SK-N-MC (cell line): ENCODE data around the gene PPME1.

Experiments used
- DNase-seq: peaks from one replicate; pipeline ENCODE4 v3.0.0-alpha.2; 2011; ENCODE audit warnings: low read depth, low spot score
- H3K27ac ChIP-seq: fragments of 200-600 bp; sonication (generic); 2 replicates; pipeline ENCODE4 v1.5.1; 2016; ENCODE audit warnings: mixed run types
- H3K36me3 ChIP-seq: fragments of 200-600 bp; sonication (generic); 2 replicates; pipeline ENCODE4 v1.6.1; 2017; ENCODE audit warnings: antibody characterized with exemption, low read length, mixed read lengths; ENCODE audit not compliant: insufficient read depth
- H3K4me3 ChIP-seq: fragments of 200-600 bp; sonication (generic); 2 replicates; pipeline ENCODE4 v1.5.1; 2016
- H3K9ac ChIP-seq: fragments of 200-600 bp; sonication (generic); 2 replicates; pipeline ENCODE4 v1.8.0; 2017; ENCODE audit warnings: mixed run types, mixed read lengths; ENCODE audit not compliant: insufficient read length
- H3K9me3 ChIP-seq: fragments of 200-600 bp; sonication (generic); 2 replicates; pipeline ENCODE4 v1.6.1; 2017; ENCODE audit warnings: low read depth, mild to moderate bottlenecking, antibody characterized with exemption, low read length, moderate library complexity, mixed read lengths
- EZH2 ChIP-seq: fragments of 200-600 bp; sonication (generic); IDR thresholded peaks from one replicate; pipeline ENCODE4 v1.6.1; 2017; ENCODE audit warnings: antibody characterized with exemption
- FOXP2 ChIP-seq: optimal IDR thresholded peaks from 2 replicates; pipeline ENCODE3; 2011; ENCODE audit warnings: mild to moderate bottlenecking, moderate library complexity; ENCODE audit not compliant: insufficient read depth; ENCODE audit errors: extremely low read length, control extremely low read depth
- POLR2AphosphoS5 ChIP-seq: IDR thresholded peaks from 2 replicates; pipeline ENCODE4 v1.6.1; 2012; ENCODE audit warnings: mild to moderate bottlenecking, low read depth, low read length, borderline replicate concordance

Gene PPME1

GRCh38 chr11:74283580-74284180 lies 112.6 kb downstream of the PPME1 start:
- H3K36me3 ChIP-seq, result no peaks in the 10 kb centered on the region
- H3K9me3 ChIP-seq, result no peaks in the 10 kb centered on the region
- H3K9ac ChIP-seq, result no peak overlapping the region
- H3K4me3 ChIP-seq, result no peak overlapping the region
- no peak for DNase-seq
- no peak overlapping the region for H3K27ac ChIP-seq
- TF ChIP-seq POLR2AphosphoS5 (no peak), EZH2 (no peak), FOXP2 (no peak)

GRCh38 chr11:74284466-74284865 lies 113.4 kb downstream of the PPME1 start:
- DNase-seq, result no peak
- Histone ChIP-seq H3K4me3 (no peak overlapping the region), H3K9ac (no peak overlapping the region), H3K27ac (no peak overlapping the region), H3K9me3 (no peaks in the 10 kb centered on the region), H3K36me3 (no peaks in the 10 kb centered on the region)
- TF ChIP-seq POLR2AphosphoS5 (no peak), FOXP2 (no peak), EZH2 (no peak)

- TF ChIP-seq FOXP2 (no peak), EZH2 (no peak), POLR2AphosphoS5 (no peak)
- no peak overlapping the region for H3K9ac ChIP-seq
- H3K4me3 ChIP-seq, result no peak overlapping the region
- no peaks in the 10 kb centered on the region for H3K9me3 ChIP-seq
- H3K36me3 ChIP-seq, result no peaks in the 10 kb centered on the region
- H3K27ac ChIP-seq, result no peak overlapping the region
- DNase-seq, result no peak
These were observed 117.1 kb downstream of the PPME1 start for GRCh38 chr11:74288161-74288560.

- Histone ChIP-seq H3K36me3 (no peaks in the 10 kb centered on the region), H3K27ac (no peak overlapping the region; the same call in 1 of the 2 replicates), H3K9ac (no peak overlapping the region), H3K9me3 (no peaks in the 10 kb centered on the region), H3K4me3 (no peak overlapping the region)
- DNase-seq, result no peak
- no peak for TF ChIP-seq EZH2
- no peak for TF ChIP-seq FOXP2
- TF ChIP-seq POLR2AphosphoS5, result no peak
These were observed 117.8 kb downstream of the PPME1 start for GRCh38 chr11:74288911-74289310.

- Histone ChIP-seq H3K4me3 (no peak overlapping the region), H3K36me3 (no peaks in the 10 kb centered on the region), H3K27ac (no peak overlapping the region), H3K9me3 (no peaks in the 10 kb centered on the region), H3K9ac (no peak overlapping the region)
- DNase-seq, result no peak
- TF ChIP-seq EZH2 (no peak), POLR2AphosphoS5 (no peak), FOXP2 (no peak)
These were observed 126.4 kb downstream of the PPME1 start for GRCh38 chr11:74297484-74297883.

- TF ChIP-seq EZH2 (no peak), POLR2AphosphoS5 (no peak), FOXP2 (no peak)
- H3K36me3 ChIP-seq, result no peaks in the 10 kb centered on the region
- no peak overlapping the region for H3K27ac ChIP-seq
- DNase-seq, result no peak
- no peak overlapping the region for H3K9ac ChIP-seq
- no peak overlapping the region for H3K4me3 ChIP-seq
- no peaks in the 10 kb centered on the region for H3K9me3 ChIP-seq
These were observed 127.9 kb downstream of the PPME1 start for GRCh38 chr11:74299015-74299414.
